CD4-positive, alpha-beta T cell (primary cell): ENCODE measurements around the gene TBC1D17. TPM values are rescaled to one million over a fixed set of nuclear protein-coding genes. Genes with fewer than 3 reads are reported as not detected.

Experiments used
- ATAC-seq: fragments of 200-7000 bp; cut with Tn5 transposase; one replicate; pipeline ENCODE4 v1.10.0; 2022; ENCODE audit warnings: mild to moderate bottlenecking; ENCODE audit not compliant: poor library complexity
- CTCF ChIA-PET: fragments of 350-600 bp; sonication (Branson Sonifier 250); formaldehyde crosslinking; loops from one replicate; lab custom pipeline; 2021; ENCODE audit warnings: antibody characterized with exemption, inconsistent platforms; lab: Charles Lee
- POLR2A ChIA-PET: fragments of 350-600 bp; sonication (Branson Sonifier 250); formaldehyde crosslinking; loops from one replicate; lab custom pipeline; 2021; ENCODE audit warnings: antibody characterized with exemption, inconsistent platforms; lab: Charles Lee
- DNase-seq, 14 experiments: peaks; one replicate each; pipeline ENCODE4 v3.0.0-alpha.2; 2013 to 2020; ENCODE audit warnings: mixed read lengths in 2 of 14
- H3K27ac ChIP-seq, 2 donors: one replicate each; pipeline versions ENCODE4 v1.5.1 to v1.7.0; 2013; ENCODE audit warnings: low read length in 2 of 2, low read depth in 1 of 2, mild to moderate bottlenecking in 1 of 2
- H3K27me3 ChIP-seq, 2 experiments: 1 replicate in 1 of 2; 2 replicates in 1 of 2; pipeline versions ENCODE4 v1.6.1 to v1.7.0; 2013; ENCODE audit warnings: low read length in 2 of 2, control low read depth in 1 of 2, mild to moderate bottlenecking in 1 of 2, moderate library complexity in 1 of 2; ENCODE audit not compliant: insufficient read depth in 2 of 2, control insufficient read depth in 1 of 2
- H3K36me3 ChIP-seq: one replicate; pipeline ENCODE4 v1.6.1; 2013; ENCODE audit warnings: low read length, control low read depth; ENCODE audit not compliant: insufficient read depth
- H3K4me1 ChIP-seq: one replicate; pipeline ENCODE4 v1.6.1; 2013; ENCODE audit warnings: low read length, control low read depth; ENCODE audit not compliant: insufficient read depth
- H3K4me3 ChIP-seq: one replicate; pipeline ENCODE4 v1.5.1; 2013; ENCODE audit warnings: mild to moderate bottlenecking, low read length, moderate library complexity
- H3K9me3 ChIP-seq, 2 experiments: 1 replicate in 1 of 2; 2 replicates in 1 of 2; pipeline versions ENCODE4 v1.6.1 to v1.7.0; 2013; ENCODE audit warnings: low read length in 2 of 2, mild to moderate bottlenecking in 2 of 2, control low read depth in 1 of 2, moderate library complexity in 1 of 2; ENCODE audit not compliant: control insufficient read depth in 1 of 2, insufficient read depth in 1 of 2
- H3K27ac Mint-ChIP-seq: one replicate; pipeline ENCODE4 v1.8.0; 2020; ENCODE audit warnings: mixed read lengths
- H3K27me3 Mint-ChIP-seq: one replicate; pipeline ENCODE4 v1.8.0; 2021; ENCODE audit warnings: mixed read lengths
- H3K36me3 Mint-ChIP-seq: one replicate; pipeline ENCODE4 v1.8.0; 2021; ENCODE audit warnings: low read depth, mixed read lengths
- H3K4me1 Mint-ChIP-seq: one replicate; pipeline ENCODE4 v1.8.0; 2021; ENCODE audit warnings: low read depth, mixed read lengths
- H3K4me3 Mint-ChIP-seq: one replicate; pipeline ENCODE4 v1.8.0; 2020; ENCODE audit warnings: mild to moderate bottlenecking, mixed read lengths
- H3K9me3 Mint-ChIP-seq: one replicate; pipeline ENCODE4 v1.8.0; 2020; ENCODE audit warnings: mixed read lengths
- intact Hi-C, 2 experiments: fragments of 100-400 bp; cut with DNase I in 1 of 2; cut with micrococcal nuclease in 1 of 2; formaldehyde crosslinking; loops; one replicate each; pipeline versions ENCODE4 v1.15.1 to v1.9.0; 2023 to 2025; cut with DNase I, micrococcal nuclease
- polyA plus RNA-seq, 2 donors: library from polyadenylated mRNA; unstranded; fragments of 120-200 nt; gene quantifications; one replicate each; pipeline ENCODE4 v1.2.1, GENCODE V29; 2013
- total RNA-seq, 174 experiments: library from RNA in 2 of 174; stranded (reverse) in 2 of 174; gene quantifications; one replicate each; pipeline ENCODE4 v1.2.3 and lab custom pipeline; 2021 to 2026
- TF ChIP-seq, protein P1 (sequence below): fragments of 200-600 bp; IDR thresholded peaks from one replicate; pipeline ENCODE4 v1.8.0; 2022; ENCODE audit warnings: antibody characterized with exemption, mild to moderate bottlenecking

The TBC1D17 gene
- total RNA-seq (10 to 100 TPM; 35.5 to 35.8 TPM), total RNA-seq (lab: John Stamatoyannopoulos, UW) (10.3 to 112 (median 49.4) reads per million in 172 experiments)
- 32.5 TPM for polyA plus RNA-seq (2013, experiment 1 of 2)
- 45.7 TPM for polyA plus RNA-seq (2013, experiment 2 of 2)

DNA sequence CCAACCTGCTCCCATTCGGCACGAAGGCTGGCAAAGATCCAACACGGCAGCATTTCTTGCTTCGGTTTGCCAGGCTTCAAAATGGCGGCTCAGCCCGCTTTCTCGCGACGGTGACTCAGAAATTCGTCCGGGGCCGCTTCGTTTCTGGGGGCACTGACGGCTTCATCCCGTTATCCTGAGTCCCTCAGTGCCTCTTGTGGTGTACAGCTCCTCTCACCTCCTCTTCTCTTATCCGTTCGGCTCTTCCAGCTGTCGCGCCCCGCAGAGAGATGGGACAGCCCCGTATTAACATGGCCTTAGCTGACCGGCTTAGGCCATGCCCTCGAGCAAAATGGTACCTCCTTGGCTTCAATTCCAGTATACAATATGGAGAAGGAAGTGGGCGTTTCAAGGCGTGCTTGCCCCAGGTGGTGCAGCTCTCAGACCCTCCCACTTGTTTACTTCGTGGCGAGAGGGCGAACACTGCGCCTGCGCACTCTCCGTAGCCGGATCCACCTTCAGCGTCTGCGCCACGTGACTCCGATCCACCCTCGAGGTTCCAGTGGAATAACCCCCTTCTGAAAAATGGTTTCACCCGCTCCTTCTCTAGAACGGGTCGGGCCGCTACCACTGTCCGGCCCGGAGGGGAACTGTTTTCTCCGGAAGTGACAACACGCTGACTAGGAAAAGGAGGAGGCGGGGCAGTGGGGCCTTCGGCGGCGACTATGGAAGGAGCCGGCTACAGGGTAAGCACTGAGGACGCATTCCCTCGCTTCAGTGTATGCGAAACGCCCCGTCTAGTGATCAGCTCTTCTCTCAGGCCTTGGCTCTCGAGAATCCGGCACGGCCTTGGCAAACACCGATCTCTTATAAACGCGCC lies at the start of gene TBC1D17, which contains the start of gene AKT1S1:
Gene TBC1D17, plus strand, starts transcription at position 683 of the 859 bp plus-strand sequence. Its CDS starts 22 bp downstream, at position 705.
Gene AKT1S1, minus strand, starts transcription at position 336 of the 859 bp plus-strand sequence. CDS start 4,060 bp downstream, outside the sequence.
- peaks cover 33% of the 10 kb centered on the region for H3K36me3 Mint-ChIP-seq
- POLR2A ChIA-PET, result interaction anchor here (0.6 to 3.7 kb wide), 27 partner anchors 10 to 884 kb away, joined by 3 to 63 read pairs (median 8); partner anchors contain the start of genes AP2A1, ATF5, FUZ and GYS1
- no peaks in the 10 kb centered on the region for H3K27me3 Mint-ChIP-seq
- H3K4me3 Mint-ChIP-seq, result no peak within 1 kb of the TSS
- H3K4me1 Mint-ChIP-seq, result peaks cover 18% of the 10 kb centered on the region
- ATAC-seq, result peak; percentile 60
- CTCF ChIA-PET, result interaction anchor here (0.6 to 2.0 kb wide), 3 partner anchors 13 to 159 kb away, joined by 3 to 8 read pairs (median 3); no protein-coding TSS in a partner anchor
- Histone ChIP-seq H3K27me3 (no peaks in the 10 kb centered on the region), H3K9me3 (no peaks in the 10 kb centered on the region), H3K4me1 (peaks cover 35% of the 10 kb centered on the region), H3K4me3 (peak within 1 kb of the TSS; percentile 88), H3K36me3 (peaks cover 37% of the 10 kb centered on the region), H3K27ac (peak within 1 kb of the TSS; percentile 98 to 100)
- no peaks in the 10 kb centered on the region for H3K9me3 Mint-ChIP-seq
- intact Hi-C loops, result loop anchor here (1.0 to 10.0 kb wide), 7 partner anchors 10 to 1242 kb away; partner anchors contain the start of genes FUZ (in 2 of the 2), AP2A1 (in 1 of the 2), ATF5 (in 1 of the 2) and DBP (in 1 of the 2)
- no peak within 1 kb of the TSS for H3K27ac Mint-ChIP-seq
- TF ChIP-seq, protein P1, sequence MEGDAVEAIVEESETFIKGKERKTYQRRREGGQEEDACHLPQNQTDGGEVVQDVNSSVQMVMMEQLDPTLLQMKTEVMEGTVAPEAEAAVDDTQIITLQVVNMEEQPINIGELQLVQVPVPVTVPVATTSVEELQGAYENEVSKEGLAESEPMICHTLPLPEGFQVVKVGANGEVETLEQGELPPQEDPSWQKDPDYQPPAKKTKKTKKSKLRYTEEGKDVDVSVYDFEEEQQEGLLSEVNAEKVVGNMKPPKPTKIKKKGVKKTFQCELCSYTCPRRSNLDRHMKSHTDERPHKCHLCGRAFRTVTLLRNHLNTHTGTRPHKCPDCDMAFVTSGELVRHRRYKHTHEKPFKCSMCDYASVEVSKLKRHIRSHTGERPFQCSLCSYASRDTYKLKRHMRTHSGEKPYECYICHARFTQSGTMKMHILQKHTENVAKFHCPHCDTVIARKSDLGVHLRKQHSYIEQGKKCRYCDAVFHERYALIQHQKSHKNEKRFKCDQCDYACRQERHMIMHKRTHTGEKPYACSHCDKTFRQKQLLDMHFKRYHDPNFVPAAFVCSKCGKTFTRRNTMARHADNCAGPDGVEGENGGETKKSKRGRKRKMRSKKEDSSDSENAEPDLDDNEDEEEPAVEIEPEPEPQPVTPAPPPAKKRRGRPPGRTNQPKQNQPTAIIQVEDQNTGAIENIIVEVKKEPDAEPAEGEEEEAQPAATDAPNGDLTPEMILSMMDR, result no peak
- DNase-seq, result peak; percentile 95 to 100 (median 98)

DNA sequence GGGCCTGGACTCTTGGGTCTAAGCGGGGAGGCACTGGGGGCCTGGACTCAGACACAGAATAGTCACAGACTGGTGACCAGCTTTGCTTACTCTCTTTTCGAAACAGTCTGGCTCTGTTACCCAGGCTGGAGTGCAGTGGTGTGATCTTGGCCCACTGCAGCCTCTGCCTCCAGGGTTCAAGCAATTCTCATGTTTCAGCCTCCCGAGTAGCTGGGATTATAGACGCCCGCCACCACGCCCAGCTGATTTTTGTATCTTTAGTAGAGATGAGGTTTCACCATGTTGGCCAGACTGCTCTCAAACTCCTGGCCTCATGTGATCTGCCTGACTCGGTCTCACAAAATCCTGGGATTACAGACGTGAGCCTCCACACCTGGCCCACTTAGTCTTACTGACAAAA lies 48.3 kb upstream of the TBC1D17 start:
- Mint-ChIP-seq H3K27me3 (no peaks in the 10 kb centered on the region), H3K36me3 (peaks cover 46% of the 10 kb centered on the region), H3K27ac (no peak overlapping the region), H3K9me3 (no peaks in the 10 kb centered on the region), H3K4me3 (no peak overlapping the region), H3K4me1 (peaks cover 4% of the 10 kb centered on the region)
- intact Hi-C loops, result no loop called here
- TF ChIP-seq, protein P1, result no peak
- CTCF ChIA-PET, result no interaction called here
- H3K4me1 ChIP-seq, result peaks cover 2% of the 10 kb centered on the region
- H3K27ac ChIP-seq, result no peak overlapping the region
- ATAC-seq, result no peak
- no peaks in the 10 kb centered on the region for H3K9me3 ChIP-seq
- H3K4me3 ChIP-seq, result no peak overlapping the region
- POLR2A ChIA-PET, result no interaction called here
- no peak for DNase-seq
- no peaks in the 10 kb centered on the region for H3K27me3 ChIP-seq
- peaks cover 76% of the 10 kb centered on the region for H3K36me3 ChIP-seq

DNA sequence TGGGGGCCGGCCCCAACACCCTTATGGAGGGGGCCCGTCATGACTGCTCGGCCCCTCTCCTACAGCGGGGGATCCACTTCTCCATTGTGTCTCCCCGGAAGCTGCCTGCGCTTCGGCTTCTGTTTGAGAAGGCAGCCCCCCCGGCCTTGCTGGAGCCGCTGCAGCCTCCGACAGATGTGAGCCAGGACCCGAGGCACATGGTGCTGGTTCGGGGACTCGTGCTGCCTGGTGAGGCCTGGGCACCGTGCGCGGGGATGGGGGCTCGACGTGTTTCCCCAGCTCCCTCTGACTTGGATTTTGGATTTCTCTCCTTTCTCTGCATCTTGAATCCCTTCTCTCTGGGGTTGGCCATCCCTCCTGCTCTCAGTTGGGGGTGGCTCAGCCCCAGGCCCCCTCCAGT lies 47.8 kb upstream of the TBC1D17 start:
- POLR2A ChIA-PET, result no interaction called here
- TF ChIP-seq, protein P1, result no peak
- H3K27ac ChIP-seq, result no peak overlapping the region
- peaks cover 2% of the 10 kb centered on the region for H3K4me1 ChIP-seq
- no peaks in the 10 kb centered on the region for H3K27me3 ChIP-seq
- DNase-seq (no peak), ATAC-seq (no peak)
- H3K9me3 Mint-ChIP-seq, result no peaks in the 10 kb centered on the region
- H3K27me3 Mint-ChIP-seq, result no peaks in the 10 kb centered on the region
- H3K36me3 Mint-ChIP-seq, result peaks cover 51% of the 10 kb centered on the region
- no peak overlapping the region for H3K4me3 ChIP-seq
- CTCF ChIA-PET, result no interaction called here
- intact Hi-C loops, result no loop called here
- no peak overlapping the region for H3K4me3 Mint-ChIP-seq
- H3K9me3 ChIP-seq, result no peaks in the 10 kb centered on the region
- peaks cover 4% of the 10 kb centered on the region for H3K4me1 Mint-ChIP-seq
- no peak overlapping the region for H3K27ac Mint-ChIP-seq
- H3K36me3 ChIP-seq, result peaks cover 78% of the 10 kb centered on the region
